AG09309 (cell line): Measurements from ENCODE around the gene IKZF2.

Experiments
- DNase-seq: peaks from one replicate; pipeline ENCODE4 v3.0.0-alpha.2; 2010; ENCODE audit warnings: low read depth
- H3K4me3 ChIP-seq: 2 replicates; pipeline ENCODE4 v1.5.1; 2011; ENCODE audit warnings: mild to moderate bottlenecking, low read depth, low read length, moderate library complexity; ENCODE audit not compliant: control insufficient read depth
- TF ChIP-seq, protein P1 (sequence below): IDR thresholded peaks from 2 replicates; pipeline ENCODE4 v1.5.1; 2011; ENCODE audit warnings: mild to moderate bottlenecking, low read depth, low read length, inconsistent platforms; ENCODE audit not compliant: insufficient read depth, control insufficient read depth; ENCODE audit errors: missing control alignments

The IKZF2 gene

DNA sequence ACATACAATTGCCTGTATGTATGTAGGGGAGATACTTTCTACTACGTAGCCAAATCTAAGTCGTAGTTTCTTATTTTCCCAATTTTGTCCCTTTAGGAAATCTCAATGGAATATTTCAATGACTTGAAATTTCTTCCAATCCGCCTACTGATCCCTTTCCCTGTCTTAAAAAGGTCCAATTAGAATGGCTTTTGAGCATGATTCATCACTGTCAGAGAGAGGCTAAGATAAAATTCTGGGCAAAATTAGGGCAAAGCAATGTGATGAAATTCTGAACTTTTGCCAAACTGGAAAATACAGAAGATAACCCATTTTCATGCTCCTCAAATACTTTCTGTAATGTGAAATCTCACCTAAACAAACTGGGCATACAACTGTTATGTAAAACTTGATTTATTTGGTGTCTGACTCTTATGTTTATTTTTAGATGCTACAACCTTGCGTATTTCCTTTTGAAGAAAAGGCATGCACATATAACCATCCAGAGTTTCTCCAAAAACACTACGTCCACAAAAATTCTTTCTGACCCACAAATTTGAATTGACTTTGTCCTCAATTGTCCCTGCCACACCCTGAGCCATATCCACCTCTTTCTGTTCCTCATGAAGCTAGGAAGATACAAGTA, 147.1 kb downstream of the IKZF2 start:
- no peak for DNase-seq
- TF ChIP-seq, protein P1, sequence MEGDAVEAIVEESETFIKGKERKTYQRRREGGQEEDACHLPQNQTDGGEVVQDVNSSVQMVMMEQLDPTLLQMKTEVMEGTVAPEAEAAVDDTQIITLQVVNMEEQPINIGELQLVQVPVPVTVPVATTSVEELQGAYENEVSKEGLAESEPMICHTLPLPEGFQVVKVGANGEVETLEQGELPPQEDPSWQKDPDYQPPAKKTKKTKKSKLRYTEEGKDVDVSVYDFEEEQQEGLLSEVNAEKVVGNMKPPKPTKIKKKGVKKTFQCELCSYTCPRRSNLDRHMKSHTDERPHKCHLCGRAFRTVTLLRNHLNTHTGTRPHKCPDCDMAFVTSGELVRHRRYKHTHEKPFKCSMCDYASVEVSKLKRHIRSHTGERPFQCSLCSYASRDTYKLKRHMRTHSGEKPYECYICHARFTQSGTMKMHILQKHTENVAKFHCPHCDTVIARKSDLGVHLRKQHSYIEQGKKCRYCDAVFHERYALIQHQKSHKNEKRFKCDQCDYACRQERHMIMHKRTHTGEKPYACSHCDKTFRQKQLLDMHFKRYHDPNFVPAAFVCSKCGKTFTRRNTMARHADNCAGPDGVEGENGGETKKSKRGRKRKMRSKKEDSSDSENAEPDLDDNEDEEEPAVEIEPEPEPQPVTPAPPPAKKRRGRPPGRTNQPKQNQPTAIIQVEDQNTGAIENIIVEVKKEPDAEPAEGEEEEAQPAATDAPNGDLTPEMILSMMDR = no peak
- H3K4me3 ChIP-seq = no peak overlapping the region

DNA sequence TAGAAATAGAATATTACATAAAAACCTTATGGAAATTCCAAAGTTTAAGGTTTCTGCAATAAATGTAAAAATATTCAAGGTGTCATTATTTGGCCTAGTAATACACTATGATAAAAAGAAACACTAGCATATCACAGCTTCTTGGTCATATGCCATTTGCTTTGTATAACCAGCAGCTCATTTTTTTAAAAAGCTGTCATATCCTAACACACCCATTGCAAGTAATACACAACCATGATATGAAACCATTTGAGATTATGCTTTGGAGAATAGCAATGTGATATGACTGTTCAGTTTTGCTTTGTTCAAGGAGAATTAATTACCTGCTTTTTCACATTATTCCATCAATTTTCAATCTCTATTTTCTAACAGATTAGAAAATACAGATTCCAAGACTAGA, 149.0 kb downstream of the IKZF2 start:
- H3K4me3 ChIP-seq = no peak overlapping the region
- TF ChIP-seq, protein P1 = no peak
- no peak for DNase-seq

DNA sequence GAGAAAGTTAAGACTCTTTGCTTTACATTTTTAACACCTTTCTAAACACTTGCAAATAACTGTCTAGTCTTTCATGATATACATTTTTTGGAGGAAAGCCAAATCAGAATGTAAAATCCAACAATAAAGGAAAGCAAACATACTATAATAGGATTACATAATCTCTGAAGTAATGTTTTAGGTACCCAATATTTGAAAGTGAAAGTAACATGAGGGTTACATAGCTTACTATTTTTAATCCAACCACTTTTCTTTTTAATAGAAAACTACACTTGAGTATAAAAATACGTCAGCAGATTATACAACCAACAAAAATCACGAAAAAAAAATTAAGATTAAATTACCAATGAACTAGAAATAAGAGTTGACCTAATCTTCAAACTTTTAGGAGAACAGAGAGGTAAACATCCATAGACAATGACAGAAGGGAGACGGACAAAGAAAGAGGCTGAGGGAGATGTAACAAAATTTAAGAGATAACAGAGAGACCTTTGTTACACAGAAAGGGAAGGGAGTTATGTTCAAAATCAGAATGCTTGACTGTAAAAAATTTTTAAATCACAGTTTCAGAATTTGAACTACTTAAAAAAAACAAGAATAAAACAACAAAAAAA, 150.0 kb downstream of the IKZF2 start:
- no peak overlapping the region for H3K4me3 ChIP-seq
- TF ChIP-seq, protein P1 = no peak

DNA sequence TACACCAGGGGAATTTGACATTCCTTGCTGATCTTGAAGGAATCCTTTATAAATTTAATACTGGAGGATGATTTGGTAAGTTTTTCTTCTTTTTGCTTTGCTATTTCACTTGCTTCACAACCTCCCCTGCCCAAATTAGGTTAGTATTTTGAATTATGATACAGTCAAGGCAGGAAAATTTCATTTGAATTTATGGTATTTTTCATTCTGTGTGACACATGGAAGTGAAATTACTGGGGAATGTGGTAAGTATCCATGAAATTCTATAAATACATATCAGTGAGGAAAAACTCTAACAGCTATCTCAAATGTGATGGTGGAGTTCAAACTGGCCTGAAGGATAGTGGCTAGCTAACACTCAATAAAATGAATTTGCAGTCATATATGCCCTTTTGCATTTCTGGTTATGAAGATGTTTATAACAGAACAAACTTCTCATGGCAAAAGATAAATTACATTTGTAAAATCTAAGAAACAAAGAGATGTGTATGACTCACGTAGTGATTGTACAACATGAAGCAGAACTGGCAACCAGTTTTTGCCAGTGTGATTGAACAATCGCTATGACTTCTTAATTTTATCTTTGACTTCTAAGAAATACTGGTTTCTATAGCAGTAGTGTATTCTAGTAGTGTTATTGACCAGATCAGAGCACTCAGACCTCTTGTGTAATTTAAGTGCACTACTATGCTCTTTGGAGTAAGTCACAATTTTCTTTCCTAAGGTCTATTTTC, 152.6 kb downstream of the IKZF2 start:
- no peak for DNase-seq
- TF ChIP-seq, protein P1 = no peak
- H3K4me3 ChIP-seq = no peak overlapping the region

More for the DNA sequence above, 150.0 kb downstream of the IKZF2 start:
- no peak for DNase-seq

DNA sequence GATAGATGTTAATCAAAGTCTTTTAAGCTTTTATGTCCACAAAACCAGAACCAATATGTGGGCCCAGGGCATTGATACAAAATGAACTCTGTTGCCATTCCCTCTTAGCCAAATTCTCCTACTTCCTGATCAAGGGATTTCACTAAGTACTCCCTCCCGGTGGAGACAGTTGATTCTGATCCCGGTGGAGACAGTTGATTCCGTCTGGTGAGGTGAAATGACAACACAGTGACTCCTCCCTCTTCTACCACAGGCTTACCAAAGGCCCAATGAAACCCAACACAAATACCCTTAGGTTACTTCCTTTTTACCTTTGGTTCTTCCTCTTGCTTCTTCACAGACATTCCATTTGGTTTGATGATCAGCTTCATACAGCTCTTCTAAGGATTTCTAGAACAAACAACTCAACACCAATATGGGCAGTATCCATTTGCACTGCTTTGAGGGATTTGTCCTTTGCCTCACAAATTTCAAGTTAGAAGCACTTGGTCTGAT, 153.8 kb downstream of the IKZF2 start:
- H3K4me3 ChIP-seq = no peak overlapping the region
- TF ChIP-seq, protein P1 = no peak
- no peak for DNase-seq

DNA sequence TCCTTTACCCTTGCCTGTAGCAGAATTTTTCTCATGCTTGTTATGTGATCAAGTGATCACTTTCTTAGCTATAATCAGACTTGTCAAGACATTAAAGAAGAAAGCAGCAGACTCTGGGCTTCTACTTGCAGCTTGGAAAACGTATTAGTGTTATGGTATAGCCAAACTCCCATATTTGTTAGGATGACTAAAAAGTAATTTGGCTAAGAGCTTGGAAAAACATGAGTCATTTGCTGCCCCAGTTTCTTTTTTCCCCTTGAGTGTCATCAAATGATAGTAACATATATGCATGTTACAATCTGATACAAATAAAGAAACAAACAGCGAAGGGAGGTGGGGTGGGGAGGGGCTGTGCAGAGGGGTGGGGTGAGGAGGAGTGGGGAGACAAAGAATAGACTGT, 155.5 kb downstream of the IKZF2 start:
- TF ChIP-seq, protein P1 = no peak
- H3K4me3 ChIP-seq = no peak overlapping the region
- no peak for DNase-seq
